GM23338 (cell line): Measurements from ENCODE around the gene ABHD12. TPM values are rescaled to one million over a fixed set of nuclear protein-coding genes. Genes with fewer than 3 reads are reported as not detected.
"Not testable (repeated sequence)": the region's sequence is repeated elsewhere in the genome, so short reads cannot be mapped to it uniquely, and the experiment has no call there.

Experiments used
- ATAC-seq: fragments of 200-7000 bp; cut with Tn5 transposase; 3 replicates; pipeline ENCODE4 v1.9.1; 2020
- DNase-seq: peaks from one replicate; pipeline ENCODE4 v3.0.0-alpha.2; 2015; ENCODE audit warnings: low spot score
- H2AFZ ChIP-seq: fragments of 200-600 bp; sonication (generic); 2 replicates; pipeline ENCODE4 v1.8.0; 2016; ENCODE audit warnings: antibody characterized with exemption, mild to moderate bottlenecking, moderate library complexity
- H3F3A ChIP-seq: fragments of 200-600 bp; sonication (generic); replicated peaks from 2 replicates; pipeline ENCODE4 v1.8.0; 2017; ENCODE audit warnings: antibody characterized with exemption, mixed run types, low read depth
- H3K27ac ChIP-seq: fragments of 200-600 bp; sonication (generic); 2 replicates; pipeline ENCODE4 v1.6.1; 2016; ENCODE audit warnings: low read depth
- H3K27me3 ChIP-seq: fragments of 200-600 bp; sonication (generic); 2 replicates; pipeline ENCODE4 v1.8.0; 2016; ENCODE audit warnings: mild to moderate bottlenecking, mixed run types, moderate library complexity; ENCODE audit not compliant: insufficient read depth
- H3K36me3 ChIP-seq: fragments of 200-600 bp; sonication (generic); 2 replicates; pipeline ENCODE4 v1.8.0; 2016; ENCODE audit warnings: mild to moderate bottlenecking; ENCODE audit not compliant: insufficient read depth
- H3K4me1 ChIP-seq: fragments of 200-600 bp; sonication (generic); 2 replicates; pipeline ENCODE4 v1.8.0; 2016; ENCODE audit warnings: mild to moderate bottlenecking, moderate library complexity; ENCODE audit not compliant: insufficient read depth
- H3K4me2 ChIP-seq: fragments of 200-600 bp; sonication (generic); 2 replicates; pipeline ENCODE4 v1.7.1; 2017; ENCODE audit warnings: mixed run types
- H3K4me3 ChIP-seq: fragments of 200-600 bp; sonication (generic); 2 replicates; pipeline ENCODE4 v1.6.1; 2016; ENCODE audit warnings: mixed run types
- H3K79me2 ChIP-seq: fragments of 200-600 bp; sonication (generic); replicated peaks from 2 replicates; pipeline ENCODE4 v1.8.0; 2017; ENCODE audit warnings: mild to moderate bottlenecking; ENCODE audit not compliant: insufficient read depth
- H3K9me2 ChIP-seq: fragments of 200-600 bp; sonication (generic); 2 replicates; pipeline ENCODE4 v1.8.0; 2017; ENCODE audit not compliant: insufficient read depth
- H4K20me1 ChIP-seq: fragments of 200-600 bp; sonication (generic); replicated peaks from 2 replicates; pipeline ENCODE4 v1.8.0; 2017; ENCODE audit warnings: mild to moderate bottlenecking; ENCODE audit not compliant: insufficient read depth
- H3K27ac Mint-ChIP-seq: 2 replicates; pipeline ENCODE4 v1.8.0; 2020; ENCODE audit warnings: inconsistent platforms, mild to moderate bottlenecking, moderate library complexity, mixed read lengths
- H3K27me3 Mint-ChIP-seq: 3 replicates; pipeline ENCODE4 v1.8.0; 2022; ENCODE audit warnings: low read depth, mild to moderate bottlenecking, moderate library complexity, mixed read lengths, inconsistent platforms; ENCODE audit not compliant: insufficient read depth, poor library complexity
- H3K36me3 Mint-ChIP-seq: 3 replicates; pipeline ENCODE4 v1.8.0; 2021; ENCODE audit warnings: low read depth, mild to moderate bottlenecking, inconsistent platforms, moderate library complexity, mixed read lengths
- H3K4me1 Mint-ChIP-seq: 3 replicates; pipeline ENCODE4 v1.8.0; 2020; ENCODE audit warnings: mild to moderate bottlenecking, inconsistent platforms, mixed read lengths
- H3K4me3 Mint-ChIP-seq: 3 replicates; pipeline ENCODE4 v1.8.0; 2021; ENCODE audit warnings: moderate library complexity, mild to moderate bottlenecking, inconsistent platforms, mixed read lengths
- H3K9me3 Mint-ChIP-seq: 3 replicates; pipeline ENCODE4 v1.8.0; 2020; ENCODE audit warnings: moderate library complexity, mild to moderate bottlenecking, inconsistent platforms, mixed read lengths
- EZH2phosphoT487 ChIP-seq: fragments of 200-600 bp; sonication (generic); IDR thresholded peaks from one replicate; pipeline ENCODE4 v1.8.1; 2018; ENCODE audit warnings: antibody characterized with exemption; ENCODE audit not compliant: unreplicated experiment
- NANOG ChIP-seq: IDR thresholded peaks from 2 replicates; pipeline ENCODE4 v1.6.1; 2016; ENCODE audit warnings: antibody characterized with exemption, borderline replicate concordance
- POLR2AphosphoS5 ChIP-seq: IDR thresholded peaks from 2 replicates; pipeline ENCODE4 v1.6.1; 2016; ENCODE audit warnings: antibody characterized with exemption, low read depth
- REST ChIP-seq: IDR thresholded peaks from one replicate; pipeline ENCODE4 v1.6.1; 2018; ENCODE audit warnings: antibody characterized with exemption; ENCODE audit not compliant: unreplicated experiment
- ZNF331 ChIP-seq: fragments of 250-450 bp; sonication (Bioruptor Pico); IDR thresholded peaks from 2 replicates; pipeline ENCODE4 v1.5.0; 2020; ENCODE audit warnings: low read depth, mild to moderate bottlenecking, moderate library complexity
- polyA plus RNA-seq: library from polyadenylated mRNA; unstranded; fragments of >200 nt; fragmentation: Nextera tagmentation; extraction: Ambion mirVana; gene quantifications from 2 replicates; pipeline ENCODE4 v1.2.1, GENCODE V29; 2016
- total RNA-seq: library from RNA; depleted of rRNA; stranded (reverse); fragments of >200 nt; shearing (Covaris generic); gene quantifications from 2 replicates; pipeline ENCODE4 v1.2.3, GENCODE V29; 2014
- TF ChIP-seq, protein P1 (sequence below), 2 experiments: fragments of 200-600 bp in 1 of 2; sonication (generic) in 1 of 2; conservative IDR thresholded peaks; 2 replicates each; pipeline versions ENCODE4 v1.5.1 to v1.6.1; 2016 to 2017; ENCODE audit warnings: antibody characterized with exemption in 2 of 2, low read depth in 2 of 2, mild to moderate bottlenecking in 2 of 2, moderate library complexity in 1 of 2

The ABHD12 gene
- total and polyA plus RNA-seq, 2 experiments from 2014 or later, result 40.2 to 57.8 TPM

- Histone ChIP-seq H3K36me3 (no peaks in the 10 kb centered on the region), H3K27me3 (no peaks in the 10 kb centered on the region), H3F3A (no peaks in the 10 kb centered on the region), H3K9me2 (no peaks in the 10 kb centered on the region), H3K79me2 (peaks cover 9% of the 10 kb centered on the region), H3K4me2 (no peak overlapping the region), H2AFZ (no peak overlapping the region), H3K27ac (no peak overlapping the region), H3K4me1 (no peaks in the 10 kb centered on the region), H3K4me3 (no peak overlapping the region), H4K20me1 (peaks cover 8% of the 10 kb centered on the region; the same call in 1 of the 2 replicates)
- peaks cover 15% of the 10 kb centered on the region for H3K27me3 Mint-ChIP-seq
- no peak overlapping the region for H3K27ac Mint-ChIP-seq
- DNase-seq (no peak), ATAC-seq (no peak)
- no peak for TF ChIP-seq REST
- no peak for TF ChIP-seq NANOG
- no peak for TF ChIP-seq EZH2phosphoT487
- TF ChIP-seq ZNF331, result no peak
- TF ChIP-seq, protein P1, sequence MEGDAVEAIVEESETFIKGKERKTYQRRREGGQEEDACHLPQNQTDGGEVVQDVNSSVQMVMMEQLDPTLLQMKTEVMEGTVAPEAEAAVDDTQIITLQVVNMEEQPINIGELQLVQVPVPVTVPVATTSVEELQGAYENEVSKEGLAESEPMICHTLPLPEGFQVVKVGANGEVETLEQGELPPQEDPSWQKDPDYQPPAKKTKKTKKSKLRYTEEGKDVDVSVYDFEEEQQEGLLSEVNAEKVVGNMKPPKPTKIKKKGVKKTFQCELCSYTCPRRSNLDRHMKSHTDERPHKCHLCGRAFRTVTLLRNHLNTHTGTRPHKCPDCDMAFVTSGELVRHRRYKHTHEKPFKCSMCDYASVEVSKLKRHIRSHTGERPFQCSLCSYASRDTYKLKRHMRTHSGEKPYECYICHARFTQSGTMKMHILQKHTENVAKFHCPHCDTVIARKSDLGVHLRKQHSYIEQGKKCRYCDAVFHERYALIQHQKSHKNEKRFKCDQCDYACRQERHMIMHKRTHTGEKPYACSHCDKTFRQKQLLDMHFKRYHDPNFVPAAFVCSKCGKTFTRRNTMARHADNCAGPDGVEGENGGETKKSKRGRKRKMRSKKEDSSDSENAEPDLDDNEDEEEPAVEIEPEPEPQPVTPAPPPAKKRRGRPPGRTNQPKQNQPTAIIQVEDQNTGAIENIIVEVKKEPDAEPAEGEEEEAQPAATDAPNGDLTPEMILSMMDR (conservative IDR thresholded peaks at IDR 0.05; ENCODE audit: low read depth in 2 of 2), result no peak
- no peak for TF ChIP-seq POLR2AphosphoS5
- H3K4me1 Mint-ChIP-seq, result peaks cover 12% of the 10 kb centered on the region
- H3K9me3 Mint-ChIP-seq, result peaks cover 5% of the 10 kb centered on the region; the same call in 2 of the 3 replicates
- H3K4me3 Mint-ChIP-seq, result no peak overlapping the region
- peaks cover 54% of the 10 kb centered on the region for H3K36me3 Mint-ChIP-seq
Observed at GRCh38 chr20:25313593-25313992, 77.0 kb downstream of the ABHD12 start.

GRCh38 chr20:25312716-25313115, 77.9 kb downstream of the ABHD12 start:
- H3K4me3 ChIP-seq, H3K27me3 ChIP-seq, H3K9me3 Mint-ChIP-seq, ATAC-seq, H3K27ac ChIP-seq, H3K4me2 ChIP-seq, H3K9me2 ChIP-seq, H3K4me1 ChIP-seq, H2AFZ ChIP-seq, H3K4me3 Mint-ChIP-seq, DNase-seq, H4K20me1 ChIP-seq, H3K79me2 ChIP-seq, H3K36me3 ChIP-seq, H3F3A ChIP-seq, H3K27ac Mint-ChIP-seq: not testable (repeated sequence)
- Mint-ChIP-seq H3K4me1 (peaks cover 12% of the 10 kb centered on the region), H3K27me3 (peaks cover 15% of the 10 kb centered on the region), H3K36me3 (peaks cover 61% of the 10 kb centered on the region)
